Endothelial cell of umbilical vein (primary cell): ENCODE data around the gene PTPN14. TPM values are rescaled to one million over a fixed set of nuclear protein-coding genes. Genes with fewer than 3 reads are reported as not detected.

Experiments
- BruUV-seq: library from RNA; stranded (reverse); fragments of 400-500 nt; replicated peaks from 2 replicates; lab custom pipeline; 2021; lab: Mats Ljungman, UMichigan
- CTCF ChIA-PET: fragments of 300-600, 350-600 bp; sonication (Branson Sonifier 250); formaldehyde crosslinking; loops from one replicate; lab custom pipeline; 2021; ENCODE audit warnings: antibody characterized with exemption, inconsistent platforms; lab: Charles Lee
- POLR2A ChIA-PET: fragments of 300-600, 350-600 bp; sonication (Branson Sonifier 250); formaldehyde crosslinking; loops from one replicate; lab custom pipeline; 2021; ENCODE audit warnings: antibody characterized with exemption, inconsistent platforms; lab: Charles Lee
- DNase-seq: peaks from one replicate; pipeline ENCODE4 v3.0.0-alpha.2; 2011; ENCODE audit warnings: low read depth, low spot score
- FAIRE-seq: peaks from 2 replicates; lab custom pipeline; 2011; peaks lifted over from hg19 to GRCh38; lab: Jason Lieb, UNC
- H2AFZ ChIP-seq: 2 replicates; pipeline ENCODE4 v1.6.0; 2012; ENCODE audit warnings: low read depth, low read length, control low read depth, inconsistent platforms
- H3K27ac ChIP-seq: 2 replicates; pipeline ENCODE4 v1.5.1; 2011; ENCODE audit warnings: low read depth, mild to moderate bottlenecking, control low read depth, low read length, moderate library complexity; ENCODE audit not compliant: insufficient read depth
- H3K27me3 ChIP-seq, 2 experiments: 2 replicates each; pipeline versions ENCODE4 v1.6.0 to v1.6.1; 2011; ENCODE audit warnings: low read length in 2 of 2, mixed read lengths in 1 of 2; ENCODE audit not compliant: control insufficient read depth in 2 of 2, insufficient read depth in 2 of 2
- H3K36me3 ChIP-seq, 2 experiments: 2 replicates in 1 of 2; 3 replicates in 1 of 2; pipeline ENCODE4 v1.5.1; 2011; ENCODE audit warnings: low read length in 2 of 2, mild to moderate bottlenecking in 1 of 2, moderate library complexity in 1 of 2; ENCODE audit not compliant: control insufficient read depth in 2 of 2, insufficient read depth in 2 of 2; ENCODE audit errors: extremely low read depth in 1 of 2
- H3K4me1 ChIP-seq: 3 replicates; pipeline ENCODE4 v1.5.1; 2011; ENCODE audit warnings: mild to moderate bottlenecking, low read length; ENCODE audit not compliant: control insufficient read depth, insufficient read depth; ENCODE audit errors: extremely low read depth
- H3K4me2 ChIP-seq: 2 replicates; pipeline ENCODE4 v1.6.1; 2011; ENCODE audit warnings: low read length, control low read depth, mixed read lengths; ENCODE audit not compliant: insufficient read depth
- H3K4me3 ChIP-seq, 3 experiments: fragments of 200-600 bp in 1 of 3; sonication (generic), shearing (Covaris generic) in 1 of 3; replicated peaks in 1 of 3; 2 replicates each; pipeline ENCODE4 v1.5.1; 2011 to 2016; ENCODE audit warnings: control low read depth in 3 of 3, low read length in 3 of 3, mild to moderate bottlenecking in 2 of 3, inconsistent platforms in 1 of 3, low read depth in 1 of 3, moderate library complexity in 1 of 3; ENCODE audit not compliant: insufficient read depth in 1 of 3
- H3K79me2 ChIP-seq: 2 replicates; pipeline ENCODE4 v1.6.0; 2012; ENCODE audit warnings: low read length, inconsistent platforms; ENCODE audit not compliant: control insufficient read depth, insufficient read depth
- H3K9ac ChIP-seq: replicated peaks from 2 replicates; pipeline ENCODE3; 2011; ENCODE audit warnings: low read length, control low read depth; ENCODE audit not compliant: insufficient read depth; ENCODE audit errors: extremely low read depth
- H3K9me1 ChIP-seq: replicated peaks from 3 replicates; pipeline ENCODE4 v1.6.0; 2011; ENCODE audit warnings: mild to moderate bottlenecking, low read length; ENCODE audit not compliant: control insufficient read depth, insufficient read depth; ENCODE audit errors: extremely low read depth
- H3K9me3 ChIP-seq: replicated peaks from 2 replicates; pipeline ENCODE4 v1.5.1; 2012; ENCODE audit warnings: low read length, inconsistent platforms; ENCODE audit not compliant: control insufficient read depth, insufficient read depth
- H4K20me1 ChIP-seq: replicated peaks from 2 replicates; pipeline ENCODE3; 2011; ENCODE audit warnings: mild to moderate bottlenecking, low read length; ENCODE audit not compliant: control insufficient read depth, insufficient read depth; ENCODE audit errors: extremely low read depth
- CTCF ChIP-seq, 2 donors: IDR thresholded peaks; 1 replicate in 1 of 2; 2 replicates in 1 of 2; pipeline ENCODE4 v1.5.1; 2011; ENCODE audit warnings: low read length in 2 of 2, mild to moderate bottlenecking in 2 of 2, moderate library complexity in 2 of 2, control low read depth in 1 of 2, inconsistent platforms in 1 of 2, low read depth in 1 of 2; ENCODE audit not compliant: insufficient read depth in 1 of 2; ENCODE audit errors: extremely low read depth in 1 of 2
- EZH2 ChIP-seq: IDR thresholded peaks from 2 replicates; pipeline ENCODE4 v1.6.1; 2012; ENCODE audit warnings: borderline replicate concordance, low read depth, mild to moderate bottlenecking, moderate library complexity, low read length, inconsistent platforms; ENCODE audit not compliant: severe bottlenecking
- FOS ChIP-seq: IDR thresholded peaks from 2 replicates; pipeline ENCODE4 v1.6.1; 2011; ENCODE audit warnings: mild to moderate bottlenecking, low read length, moderate library complexity, borderline replicate concordance; ENCODE audit not compliant: insufficient read depth
- GATA2 ChIP-seq: IDR thresholded peaks from 2 replicates; pipeline ENCODE4 v1.7.0; 2011; ENCODE audit warnings: low read depth, mild to moderate bottlenecking, moderate library complexity, mixed read lengths, low read length; ENCODE audit not compliant: insufficient read length, insufficient read depth
- JUN ChIP-seq: IDR thresholded peaks from 2 replicates; pipeline ENCODE4 v1.6.1; 2011; ENCODE audit warnings: borderline replicate concordance, low read depth; ENCODE audit not compliant: insufficient read length, insufficient read depth
- MYC ChIP-seq: IDR thresholded peaks from one replicate; pipeline ENCODE4 v1.6.1; 2011; ENCODE audit warnings: mild to moderate bottlenecking, low read depth, low read length
- POLR2A ChIP-seq: IDR thresholded peaks from 2 replicates; pipeline ENCODE4 v1.6.1; 2012; ENCODE audit warnings: low read depth, mild to moderate bottlenecking, control low read depth, low read length
- POLR2AphosphoS5 ChIP-seq: IDR thresholded peaks from 2 replicates; pipeline ENCODE4 v1.6.1; 2012; ENCODE audit warnings: low read depth, mild to moderate bottlenecking, control low read depth, low read length, moderate library complexity; ENCODE audit not compliant: insufficient read depth
- dilution Hi-C: fragments of 300-500 bp; cut with MboI; formaldehyde crosslinking; loops from one replicate; pipeline ENCODE4 v1.15.0; 2019; ENCODE audit warnings: low sequenced_read_pairs; ENCODE audit not compliant: extremely low pct_ligation_motif_present
- intact Hi-C: fragments of 100-400 bp; cut with micrococcal nuclease; formaldehyde crosslinking; loops from one replicate; pipeline ENCODE4 v1.10.0; 2022
- polyA plus RNA-seq, 4 experiments: library from polyadenylated mRNA; depleted of rRNA in 3 of 4; stranded (reverse) in 3 of 4; unstranded in 1 of 4; fragments of >200 nt; gene quantifications; 2 replicates each; pipeline versions ENCODE4 v1.2.1 to v1.2.3, GENCODE V29; 2011 to 2012; ENCODE audit warnings: missing spikeins in 1 of 4
- total RNA-seq: library from RNA; stranded (reverse); gene quantifications from 2 replicates; pipeline ENCODE4 v1.2.3, GENCODE V29; 2021
- TF ChIP-seq, protein P1 (sequence below): IDR thresholded peaks from 2 replicates; pipeline ENCODE4 v1.6.1; 2011; ENCODE audit not compliant: insufficient read depth, insufficient read length

Gene PTPN14
- total and polyA plus RNA-seq, 2 donors (not counting 3 experiments of a cell fraction or from before 2014, with no cell fraction given) = 18.5 to 93.0 TPM

DNA sequence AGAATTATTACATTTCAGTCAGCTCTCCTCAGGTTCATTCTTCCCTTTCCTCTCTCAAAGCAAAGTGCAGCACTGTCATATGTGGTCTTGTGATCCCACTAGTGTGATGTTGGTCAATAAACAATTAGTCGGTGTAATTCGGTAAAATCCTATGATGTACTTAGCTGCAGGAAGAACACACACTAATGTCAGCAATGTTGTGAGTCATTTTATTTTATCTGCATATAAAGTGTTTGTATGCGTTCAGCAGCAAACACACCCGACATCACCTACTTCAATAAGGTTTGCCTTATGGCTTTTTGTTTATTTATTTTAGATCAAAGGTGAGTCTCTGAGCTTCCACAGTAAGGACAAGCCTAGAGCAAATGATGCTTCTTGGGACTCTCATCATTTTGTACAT, 47.8 kb downstream of the PTPN14 start:
- Histone ChIP-seq H3K9ac (no peak overlapping the region), H3K36me3 (no peaks in the 10 kb centered on the region), H3K27me3 (no peaks in the 10 kb centered on the region), H3K9me1 (no peaks in the 10 kb centered on the region), H3K9me3 (no peaks in the 10 kb centered on the region), H3K27ac (no peak overlapping the region), H2AFZ (no peak overlapping the region), H3K4me3 (no peak overlapping the region), H4K20me1 (no peaks in the 10 kb centered on the region), H3K4me1 (peaks cover 9% of the 10 kb centered on the region), H3K79me2 (peaks cover 96% of the 10 kb centered on the region), H3K4me2 (no peak overlapping the region)
- no peak for TF ChIP-seq FOS
- no peak for TF ChIP-seq EZH2
- no peak for TF ChIP-seq CTCF (IDR thresholded peaks at IDR 0.05; ENCODE audit: extremely low read depth in 1 of 2, insufficient read depth in 1 of 2, low read depth in 1 of 2, low read length in 2 of 2)
- CTCF ChIA-PET = interaction anchor here (0.8 kb wide), 1 partner anchor 48 kb away, joined by 3 read pairs; the partner anchor contains the start of gene PTPN14
- BruUV-seq = no TSS peak
- DNase-seq (no peak), FAIRE-seq (no peak)
- intact Hi-C loops = no loop called here
- dilution Hi-C loops = no loop called here
- POLR2A ChIA-PET = no interaction called here

DNA sequence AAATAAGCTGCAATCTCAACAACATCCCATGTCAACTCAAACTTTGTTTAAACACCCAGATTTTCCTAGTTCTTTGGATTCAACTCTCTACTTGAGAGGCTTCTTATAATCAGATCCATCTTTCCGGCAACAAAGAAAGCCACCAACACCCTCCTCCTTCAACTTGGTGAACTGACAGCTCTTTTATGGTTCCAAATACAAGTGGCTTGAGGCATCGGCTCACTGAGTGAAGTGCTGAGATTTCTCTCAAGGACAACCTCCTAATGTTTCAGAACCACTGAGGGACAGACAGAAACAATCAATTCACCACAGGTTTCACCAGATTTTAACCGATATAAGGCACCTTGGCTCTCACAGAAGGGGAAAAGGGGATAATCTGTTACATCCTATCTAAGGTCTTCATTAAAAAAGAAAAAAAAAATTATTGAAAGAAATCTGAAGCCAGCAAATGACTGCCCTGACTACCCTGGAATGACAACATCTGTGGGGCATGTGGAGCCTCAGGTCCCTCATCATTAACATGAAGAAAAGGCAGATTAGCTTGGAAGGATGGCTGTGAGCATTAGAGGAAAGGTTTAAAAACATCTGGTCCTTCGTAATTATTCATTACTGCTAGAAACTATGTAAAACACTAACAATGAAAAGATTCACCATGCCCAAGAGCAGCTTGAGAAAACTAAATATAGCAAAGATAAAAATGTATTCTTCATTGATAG, 50.9 kb downstream of the PTPN14 start:
- CTCF ChIA-PET = interaction anchor here (0.9 to 1.0 kb wide), 2 partner anchors 9 to 16 kb away, joined by 3 read pairs; no protein-coding TSS in a partner anchor
- no peak overlapping the region for H2AFZ ChIP-seq
- H3K27ac ChIP-seq = no peak overlapping the region
- intact Hi-C loops = no loop called here
- BruUV-seq = no TSS peak
- no peak for FAIRE-seq
- POLR2A ChIA-PET = no interaction called here
- peaks cover 18% of the 10 kb centered on the region for H3K4me1 ChIP-seq
- H3K4me3 ChIP-seq = no peak overlapping the region
- no peaks in the 10 kb centered on the region for H3K27me3 ChIP-seq
- dilution Hi-C loops = no loop called here
- no peaks in the 10 kb centered on the region for H4K20me1 ChIP-seq
- no peak overlapping the region for H3K9ac ChIP-seq
- H3K36me3 ChIP-seq = no peaks in the 10 kb centered on the region
- no peaks in the 10 kb centered on the region for H3K9me3 ChIP-seq
- no peak for TF ChIP-seq MYC
- no peak for TF ChIP-seq FOS
- TF ChIP-seq EZH2 = no peak
- TF ChIP-seq CTCF (IDR thresholded peaks at IDR 0.05; ENCODE audit: extremely low read depth in 1 of 2, insufficient read depth in 1 of 2, low read depth in 1 of 2, low read length in 2 of 2) = no peak
- no peak for TF ChIP-seq GATA2
- TF ChIP-seq POLR2AphosphoS5 = no peak
- TF ChIP-seq, protein P1, sequence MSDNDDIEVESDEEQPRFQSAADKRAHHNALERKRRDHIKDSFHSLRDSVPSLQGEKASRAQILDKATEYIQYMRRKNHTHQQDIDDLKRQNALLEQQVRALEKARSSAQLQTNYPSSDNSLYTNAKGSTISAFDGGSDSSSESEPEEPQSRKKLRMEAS = no peak
- TF ChIP-seq JUN = no peak
- no peak for TF ChIP-seq POLR2A
- H3K79me2 ChIP-seq = peaks cover 92% of the 10 kb centered on the region
- no peak overlapping the region for H3K4me2 ChIP-seq
- no peaks in the 10 kb centered on the region for H3K9me1 ChIP-seq
- DNase-seq = no peak
